ENCODE data around the gene DSCAML1.
"Not testable (repeated sequence)": the region's sequence is repeated elsewhere in the genome, so short reads cannot be mapped to it uniquely, and the experiment has no call there.

The DSCAML1 gene

DNA sequence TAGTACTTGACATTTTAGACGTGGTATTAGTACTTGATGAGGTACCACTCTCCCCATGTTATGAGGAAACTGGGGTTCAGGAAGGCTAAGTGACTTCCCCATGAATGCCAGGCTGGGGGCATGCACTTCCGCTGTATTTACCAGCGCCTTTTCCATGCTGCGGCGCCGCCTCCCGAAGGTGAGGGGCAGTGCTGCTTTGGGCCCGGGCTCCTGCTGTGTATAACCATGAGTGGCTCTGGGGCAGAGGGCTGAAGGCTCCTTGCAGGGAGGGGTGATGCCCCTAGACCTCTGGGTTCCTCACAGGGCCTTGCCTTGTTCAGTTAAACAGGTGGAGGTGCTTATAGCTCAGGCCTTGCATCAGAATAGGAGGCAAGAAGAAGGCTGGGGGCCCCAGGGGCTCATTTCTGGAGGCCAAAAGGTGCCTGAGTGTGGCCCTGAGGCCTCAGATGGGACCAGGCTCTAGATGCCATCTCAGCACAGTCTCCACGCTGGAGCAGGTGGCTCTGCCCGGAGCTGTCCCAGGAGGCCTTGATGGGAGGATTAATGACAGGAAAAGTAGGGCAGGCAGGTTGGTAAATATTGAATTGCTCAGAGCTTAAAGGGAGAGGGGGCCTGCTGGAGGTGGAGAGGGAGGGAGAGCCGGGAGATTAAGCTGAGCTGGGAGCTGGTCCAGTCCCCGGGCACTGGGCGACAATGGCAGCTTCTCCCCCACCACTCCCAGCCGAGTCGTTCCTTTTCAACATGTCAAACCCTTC is 339.8 kb downstream of the DSCAML1 start:
- DNase-seq = no peak
- Histone ChIP-seq H3K18ac (ENCODE audit: low read length) (no peak overlapping the region), H3K4me2 (ENCODE audit: low read length) (no peak overlapping the region), H3K79me1 (ENCODE audit: low read length) (no peaks in the 10 kb centered on the region), H3K4me3 (ENCODE audit: low read depth, low read length) (no peak overlapping the region), H3K14ac (ENCODE audit: low read length) (no peak overlapping the region), H2BK12ac (ENCODE audit: low read length) (no peak overlapping the region), H4K8ac (ENCODE audit: low read depth, low read length) (no peak overlapping the region), H2AFZ (ENCODE audit: insufficient read depth, low read length, poor library complexity) (no peak overlapping the region), H3K27ac (ENCODE audit: low read depth, low read length) (no peak overlapping the region), H3K27me3 (ENCODE audit: insufficient read depth, low read length) (no peaks in the 10 kb centered on the region), H3K9ac (ENCODE audit: low read length) (no peak overlapping the region), H3K4me1 (ENCODE audit: control insufficient read depth in 1 of 2, insufficient read depth in 2 of 2, low read length in 2 of 2) (no peaks in the 10 kb centered on the region), H2AK5ac (ENCODE audit: low read length) (no peak overlapping the region), H2BK120ac (ENCODE audit: insufficient read depth, low read length, poor library complexity) (no peak overlapping the region), H3K9me3 (ENCODE audit: insufficient read depth, low read depth, low read length) (peaks cover 2% of the 10 kb centered on the region), H3K79me2 (ENCODE audit: control insufficient read depth, insufficient read depth, low read length, poor library complexity) (no peaks in the 10 kb centered on the region), H4K91ac (ENCODE audit: low read depth, low read length) (no peak overlapping the region), H3K23ac (ENCODE audit: low read length) (no peak overlapping the region), H4K12ac (ENCODE audit: low read depth, low read length) (no peak overlapping the region), H3K36me3 (ENCODE audit: control insufficient read depth in 1 of 2, insufficient read depth in 2 of 2, low read length in 2 of 2) (no peaks in the 10 kb centered on the region), H3K4ac (ENCODE audit: low read depth, low read length) (no peak overlapping the region), H2BK5ac (ENCODE audit: low read depth, low read length, poor library complexity) (no peak overlapping the region)
- no CpG with 5 or more reads among the region's 15 CpGs for WGBS (ENCODE audit: extremely low coverage, insufficient coverage, insufficient read length)

- DNase-seq; H3K18ac ChIP-seq (ENCODE audit: low read length); H4K12ac ChIP-seq (ENCODE audit: low read depth, low read length); H3K36me3 ChIP-seq (ENCODE audit: control insufficient read depth in 1 of 2, insufficient read depth in 2 of 2, low read length in 2 of 2); H3K4me3 ChIP-seq (ENCODE audit: low read depth, low read length); H2BK12ac ChIP-seq (ENCODE audit: low read length); H3K4ac ChIP-seq (ENCODE audit: low read depth, low read length); H4K8ac ChIP-seq (ENCODE audit: low read depth, low read length); H3K27me3 ChIP-seq (ENCODE audit: insufficient read depth, low read length); H2AK5ac ChIP-seq (ENCODE audit: low read length); H2BK120ac ChIP-seq (ENCODE audit: insufficient read depth, low read length, poor library complexity); H3K4me2 ChIP-seq (ENCODE audit: low read length); H3K79me2 ChIP-seq (ENCODE audit: control insufficient read depth, insufficient read depth, low read length, poor library complexity); H3K9me3 ChIP-seq (ENCODE audit: insufficient read depth, low read depth, low read length); H3K79me1 ChIP-seq (ENCODE audit: low read length); H3K14ac ChIP-seq (ENCODE audit: low read length); H3K23ac ChIP-seq (ENCODE audit: low read length); H3K27ac ChIP-seq (ENCODE audit: low read depth, low read length); H2BK5ac ChIP-seq (ENCODE audit: low read depth, low read length, poor library complexity); H2AFZ ChIP-seq (ENCODE audit: insufficient read depth, low read length, poor library complexity); H4K91ac ChIP-seq (ENCODE audit: low read depth, low read length); H3K9ac ChIP-seq (ENCODE audit: low read length); H3K4me1 ChIP-seq (ENCODE audit: control insufficient read depth in 1 of 2, insufficient read depth in 2 of 2, low read length in 2 of 2): not testable (repeated sequence)
- WGBS (ENCODE audit: extremely low coverage, insufficient coverage, insufficient read length) = no CpG with 5 or more reads among the region's 8 CpGs
Observed at GRCh38 chr11:117456721-117457029, 340.3 kb downstream of the DSCAML1 start.

GRCh38 chr11:117456027-117456720 is 340.8 kb downstream of the DSCAML1 start:
- Histone ChIP-seq H3K23ac (ENCODE audit: low read length) (no peak overlapping the region), H3K4ac (ENCODE audit: low read depth, low read length) (no peak overlapping the region), H2BK5ac (ENCODE audit: low read depth, low read length, poor library complexity) (no peak overlapping the region), H3K79me1 (ENCODE audit: low read length) (no peaks in the 10 kb centered on the region), H4K8ac (ENCODE audit: low read depth, low read length) (no peak overlapping the region), H3K4me2 (ENCODE audit: low read length) (no peak overlapping the region), H3K27me3 (ENCODE audit: insufficient read depth, low read length) (no peaks in the 10 kb centered on the region), H2BK120ac (ENCODE audit: insufficient read depth, low read length, poor library complexity) (no peak overlapping the region), H3K14ac (ENCODE audit: low read length) (no peak overlapping the region), H3K36me3 (ENCODE audit: control insufficient read depth in 1 of 2, insufficient read depth in 2 of 2, low read length in 2 of 2) (no peaks in the 10 kb centered on the region), H4K12ac (ENCODE audit: low read depth, low read length) (no peak overlapping the region), H2BK12ac (ENCODE audit: low read length) (no peak overlapping the region), H4K91ac (ENCODE audit: low read depth, low read length) (no peak overlapping the region), H3K27ac (ENCODE audit: low read depth, low read length) (no peak overlapping the region), H2AK5ac (ENCODE audit: low read length) (no peak overlapping the region), H3K9ac (ENCODE audit: low read length) (no peak overlapping the region), H3K4me3 (ENCODE audit: low read depth, low read length) (no peak overlapping the region), H3K4me1 (ENCODE audit: control insufficient read depth in 1 of 2, insufficient read depth in 2 of 2, low read length in 2 of 2) (no peaks in the 10 kb centered on the region), H2AFZ (ENCODE audit: insufficient read depth, low read length, poor library complexity) (no peak overlapping the region), H3K79me2 (ENCODE audit: control insufficient read depth, insufficient read depth, low read length, poor library complexity) (no peaks in the 10 kb centered on the region), H3K18ac (ENCODE audit: low read length) (no peak overlapping the region), H3K9me3 (ENCODE audit: insufficient read depth, low read depth, low read length) (peaks cover 2% of the 10 kb centered on the region)
- WGBS (ENCODE audit: extremely low coverage, insufficient coverage, insufficient read length) = no CpG with 5 or more reads among the region's 7 CpGs
- no peak for DNase-seq

DNA sequence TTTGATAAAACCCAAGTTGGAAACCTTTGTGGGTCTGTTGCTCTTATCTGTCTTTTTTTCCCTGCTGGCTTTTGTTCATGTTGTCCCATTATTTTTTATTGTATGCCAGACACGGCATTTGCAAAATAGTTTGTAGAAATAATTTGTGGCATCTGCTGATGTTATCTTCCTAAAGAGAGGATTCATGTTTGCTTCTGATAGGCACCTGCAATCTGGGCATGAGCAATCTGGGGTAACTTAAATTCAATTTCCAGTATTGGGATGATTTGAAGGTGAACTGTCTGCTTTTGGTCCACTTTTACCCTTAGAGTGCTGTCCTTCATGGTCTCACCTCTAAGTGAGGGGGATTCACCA is 342.5 kb downstream of the DSCAML1 start:
- H3K27me3 ChIP-seq (ENCODE audit: insufficient read depth, low read length) = no peaks in the 10 kb centered on the region
- no peaks in the 10 kb centered on the region for H3K4me1 ChIP-seq (ENCODE audit: control insufficient read depth in 1 of 2, insufficient read depth in 2 of 2, low read length in 2 of 2)
- no peaks in the 10 kb centered on the region for H3K79me2 ChIP-seq (ENCODE audit: control insufficient read depth, insufficient read depth, low read length, poor library complexity)
- H4K12ac ChIP-seq (ENCODE audit: low read depth, low read length) = no peak overlapping the region
- no peaks in the 10 kb centered on the region for H3K79me1 ChIP-seq (ENCODE audit: low read length)
- H3K18ac ChIP-seq (ENCODE audit: low read length) = no peak overlapping the region
- H2AK5ac ChIP-seq (ENCODE audit: low read length) = no peak overlapping the region
- H2BK12ac ChIP-seq (ENCODE audit: low read length) = no peak overlapping the region
- H2AFZ ChIP-seq (ENCODE audit: insufficient read depth, low read length, poor library complexity) = no peak overlapping the region
- H2BK120ac ChIP-seq (ENCODE audit: insufficient read depth, low read length, poor library complexity) = no peak overlapping the region
- H3K9ac ChIP-seq (ENCODE audit: low read length) = no peak overlapping the region
- H4K8ac ChIP-seq (ENCODE audit: low read depth, low read length) = no peak overlapping the region
- no peak overlapping the region for H3K4me3 ChIP-seq (ENCODE audit: low read depth, low read length)
- H3K9me3 ChIP-seq (ENCODE audit: insufficient read depth, low read depth, low read length) = peaks cover 2% of the 10 kb centered on the region
- no peaks in the 10 kb centered on the region for H3K36me3 ChIP-seq (ENCODE audit: control insufficient read depth in 1 of 2, insufficient read depth in 2 of 2, low read length in 2 of 2)
- H4K91ac ChIP-seq (ENCODE audit: low read depth, low read length) = no peak overlapping the region
- no peak overlapping the region for H3K14ac ChIP-seq (ENCODE audit: low read length)
- H3K23ac ChIP-seq (ENCODE audit: low read length) = no peak overlapping the region
- no peak for DNase-seq
- no peak overlapping the region for H3K27ac ChIP-seq (ENCODE audit: low read depth, low read length)
- H3K4ac ChIP-seq (ENCODE audit: low read depth, low read length) = no peak overlapping the region
- WGBS (ENCODE audit: extremely low coverage, insufficient coverage, insufficient read length) = no CpG with 5 or more reads among the region's 1 CpG
- no peak overlapping the region for H2BK5ac ChIP-seq (ENCODE audit: low read depth, low read length, poor library complexity)
- H3K4me2 ChIP-seq (ENCODE audit: low read length) = no peak overlapping the region
